HG02798 (cell line): Measurements from ENCODE around the gene VSIG2.
A peak's percentile ranks its signal among the peaks of the same experiment; 100 is the strongest.
"Not testable (repeated sequence)": the region's sequence is repeated elsewhere in the genome, so short reads cannot be mapped to it uniquely, and the experiment has no call there.

ENCODE experiments used
- ATAC-seq: cut with Tn5 transposase; IDR thresholded peaks from one replicate; pipeline ENCODE4 v1.9.1; 2021; ENCODE audit warnings: mild to moderate bottlenecking; ENCODE audit not compliant: unreplicated experiment, poor library complexity

VSIG2 gene, protein sequence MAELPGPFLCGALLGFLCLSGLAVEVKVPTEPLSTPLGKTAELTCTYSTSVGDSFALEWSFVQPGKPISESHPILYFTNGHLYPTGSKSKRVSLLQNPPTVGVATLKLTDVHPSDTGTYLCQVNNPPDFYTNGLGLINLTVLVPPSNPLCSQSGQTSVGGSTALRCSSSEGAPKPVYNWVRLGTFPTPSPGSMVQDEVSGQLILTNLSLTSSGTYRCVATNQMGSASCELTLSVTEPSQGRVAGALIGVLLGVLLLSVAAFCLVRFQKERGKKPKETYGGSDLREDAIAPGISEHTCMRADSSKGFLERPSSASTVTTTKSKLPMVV

GRCh38 chr11:124751741-124752470 lies at the start of gene VSIG2:
Gene VSIG2 (minus strand): TSS chr11:124752255. CDS start chr11:124752137, 118 bp downstream.
- ATAC-seq, result no peak

DNA sequence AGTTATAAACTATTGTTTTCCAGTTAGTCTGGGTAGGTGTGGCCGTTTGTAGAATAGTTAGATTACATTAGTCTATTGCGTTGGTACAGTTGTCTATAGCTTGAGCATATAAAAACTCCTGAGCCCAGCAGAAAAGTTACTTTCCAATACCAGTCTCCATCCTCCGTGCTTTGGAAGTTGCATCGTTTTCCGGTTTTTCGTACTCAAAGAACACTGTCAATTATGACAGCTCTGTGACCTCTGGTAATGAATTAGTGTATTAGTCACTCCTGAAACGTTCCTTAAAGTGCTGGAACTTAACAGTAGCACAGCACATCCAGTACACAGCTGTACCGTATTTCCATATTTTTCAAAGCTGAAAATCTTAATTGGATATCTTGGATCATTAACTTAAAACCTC lies 49.0 kb upstream of the VSIG2 start:
- ATAC-seq, result no peak

DNA sequence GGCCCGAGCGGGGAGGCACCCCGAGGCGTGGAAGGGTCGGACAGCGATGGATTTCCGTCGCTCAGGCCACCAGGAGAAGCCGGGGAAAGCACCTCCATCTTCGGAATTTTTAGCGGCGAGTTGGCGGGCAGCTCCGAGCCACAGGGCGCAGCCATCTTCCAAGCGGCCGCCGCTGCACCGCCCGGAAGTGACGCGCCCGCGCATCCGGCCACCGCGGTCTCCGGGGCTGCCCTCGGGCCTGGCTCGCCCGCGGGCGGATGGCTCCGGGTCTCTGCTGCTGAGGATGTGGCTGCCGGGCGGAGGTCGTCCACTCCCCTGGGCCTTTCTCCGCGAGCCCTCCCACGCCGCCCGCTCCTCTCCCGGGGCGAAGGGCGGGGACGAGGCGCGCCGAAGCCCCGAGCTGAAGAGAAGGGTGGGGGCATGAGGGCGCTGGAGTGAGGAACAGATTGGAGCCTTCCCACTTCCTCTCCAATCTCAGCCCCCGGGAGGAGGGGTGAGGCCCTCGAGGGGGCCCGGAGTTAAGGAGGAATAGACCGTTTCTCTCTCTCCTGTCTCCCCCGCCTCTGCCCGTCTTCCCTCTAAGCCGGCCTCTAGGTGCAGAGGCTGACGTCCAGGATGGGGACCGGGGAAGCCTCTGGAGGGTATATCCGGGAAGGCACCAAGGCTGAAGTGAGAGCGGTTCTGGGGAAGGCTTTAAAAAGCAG lies 48.3 kb upstream of the VSIG2 start, which contains the start of gene MSANTD2:
Gene MSANTD2, minus strand, starts transcription at position 181 of the 704 bp plus-strand sequence. Its CDS starts 26 bp downstream, at position 155.
- ATAC-seq, result peak; percentile 92

DNA sequence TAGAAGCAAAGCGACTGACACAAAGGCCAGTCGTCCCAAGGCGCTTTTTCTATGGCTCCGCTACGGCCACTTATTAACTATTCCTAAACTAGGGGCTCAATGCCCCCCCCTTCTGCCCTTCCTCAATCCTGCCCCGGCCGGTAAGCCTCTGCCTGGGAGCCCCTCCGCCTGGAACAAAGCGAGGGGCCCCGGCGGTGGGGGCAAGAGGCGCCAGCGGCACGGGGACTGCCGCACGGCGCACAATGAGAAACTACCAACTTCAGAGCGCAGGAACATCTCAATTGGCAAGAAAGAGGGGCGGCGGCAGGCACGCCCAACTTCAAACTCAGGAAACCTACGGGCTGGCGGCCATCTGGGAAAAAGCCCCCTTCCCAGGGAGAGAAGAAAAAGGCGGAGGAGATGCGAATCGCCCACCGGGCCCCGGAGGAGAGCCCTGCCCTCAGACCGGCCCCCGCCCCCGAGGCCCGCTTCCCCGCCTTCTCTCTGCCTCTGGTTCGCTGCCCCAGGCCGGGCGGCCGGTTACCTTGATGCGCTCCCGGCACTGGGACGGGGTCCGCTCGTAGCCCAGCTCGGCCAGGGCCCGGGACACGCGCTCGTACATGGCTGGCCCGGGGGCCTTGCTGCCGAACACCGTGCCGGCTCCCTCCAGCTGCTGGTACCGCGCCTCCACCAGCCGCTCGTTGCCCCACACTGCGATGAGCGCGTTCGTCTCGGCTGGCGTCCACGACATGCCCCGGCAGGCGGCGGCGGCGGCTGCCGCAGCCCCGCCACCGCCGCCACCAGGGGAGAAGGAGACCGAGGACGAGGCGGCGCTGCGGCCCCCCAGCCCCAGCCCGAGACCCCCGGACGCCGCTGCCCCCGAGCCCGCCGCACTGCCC lies 47.5 kb upstream of the VSIG2 start:
- ATAC-seq, result peak; percentile 40

- ATAC-seq, result peak; percentile 14
Measured at GRCh38 chr11:124798991-124799347, 46.9 kb upstream of the VSIG2 start.

GRCh38 chr11:124796312-124796711 lies 44.3 kb upstream of the VSIG2 start:
- ATAC-seq, result no peak

- peak; percentile 62 for ATAC-seq
Measured at GRCh38 chr11:124793466-124794278, 41.6 kb upstream of the VSIG2 start.

DNA sequence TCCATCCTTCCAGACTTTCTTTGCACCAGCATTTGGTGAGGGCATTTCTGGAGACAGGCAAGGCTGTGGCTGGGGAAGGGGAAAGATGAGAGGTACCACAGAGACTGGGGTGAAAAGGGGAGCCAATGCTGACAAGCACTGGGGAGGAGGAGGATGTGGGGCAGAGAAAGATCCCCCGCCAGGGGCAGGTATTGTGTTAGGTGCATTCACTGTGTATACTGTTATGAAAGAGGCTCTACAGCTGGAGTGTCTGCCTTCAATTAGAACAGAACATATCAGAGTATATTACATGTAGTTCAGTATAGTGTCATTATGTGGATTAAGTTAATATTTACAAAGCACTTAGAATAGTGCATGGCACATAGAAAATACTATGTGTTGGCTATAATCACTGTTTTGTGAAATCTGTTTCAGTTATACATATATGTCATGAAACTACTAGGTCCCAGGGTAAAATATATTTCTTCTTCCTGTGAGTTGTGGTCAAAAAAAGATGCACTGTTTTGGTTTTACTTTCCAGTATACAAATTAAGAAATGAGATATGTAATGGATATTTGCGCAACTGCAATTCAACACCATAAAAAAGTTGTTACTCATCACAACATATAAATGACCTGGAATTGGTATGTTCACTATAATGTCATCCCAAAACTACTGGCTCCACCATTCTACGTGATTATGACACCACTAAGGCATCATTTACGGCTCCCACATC lies 39.7 kb upstream of the VSIG2 start:
- ATAC-seq, result peak; percentile 64

- no peak for ATAC-seq
Measured at GRCh38 chr11:124788521-124788920, 36.5 kb upstream of the VSIG2 start.

GRCh38 chr11:124784051-124784450 lies 32.0 kb upstream of the VSIG2 start:
- no peak for ATAC-seq

DNA sequence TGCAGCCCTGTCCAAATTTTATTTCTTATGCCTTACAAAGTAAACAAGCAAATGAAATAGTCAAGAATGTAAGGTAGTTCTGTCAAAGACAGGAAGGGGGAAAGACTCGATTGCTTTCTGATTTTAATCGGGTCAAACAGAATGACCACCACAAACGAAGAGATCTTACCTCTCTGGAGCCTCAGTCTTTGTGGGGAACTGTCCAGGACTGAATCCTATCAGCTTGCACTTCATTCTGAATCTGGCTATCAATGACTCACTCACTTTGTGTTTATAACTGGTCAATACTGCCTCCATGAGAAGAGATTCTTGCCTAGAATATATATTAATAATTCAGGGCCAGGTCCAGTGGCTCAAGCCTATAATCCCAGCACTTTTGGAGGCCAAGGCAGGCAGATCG lies 30.9 kb upstream of the VSIG2 start:
- ATAC-seq, result no peak

GRCh38 chr11:124779568-124779967 lies 27.5 kb upstream of the VSIG2 start:
- no peak for ATAC-seq

GRCh38 chr11:124778281-124778680 lies 26.2 kb upstream of the VSIG2 start:
- no peak for ATAC-seq

- ATAC-seq, result no peak
Measured at GRCh38 chr11:124776865-124777645, 25.0 kb upstream of the VSIG2 start.

- ATAC-seq, result not testable (repeated sequence)
Measured at GRCh38 chr11:124770959-124771358, 18.9 kb upstream of the VSIG2 start.

- ATAC-seq, result no peak
Measured at GRCh38 chr11:124769806-124770774, 18.0 kb upstream of the VSIG2 start.

- no peak for ATAC-seq
Measured at GRCh38 chr11:124768914-124769313, 16.9 kb upstream of the VSIG2 start.
